GM21360 (cell line): Measurements from ENCODE around the gene ORAI3.

Source experiments
- ATAC-seq: cut with Tn5 transposase; IDR thresholded peaks from one replicate; pipeline ENCODE4 v1.9.1; 2021; ENCODE audit warnings: mild to moderate bottlenecking, moderate library complexity; ENCODE audit not compliant: unreplicated experiment

The ORAI3 gene

GRCh38 chr16:30946671-30947540 lies 2.0 kb upstream of the ORAI3 start:
- ATAC-seq = no peak

- ATAC-seq = no peak
Measured at GRCh38 chr16:30947541-30947858, 1.4 kb upstream of the ORAI3 start.

DNA sequence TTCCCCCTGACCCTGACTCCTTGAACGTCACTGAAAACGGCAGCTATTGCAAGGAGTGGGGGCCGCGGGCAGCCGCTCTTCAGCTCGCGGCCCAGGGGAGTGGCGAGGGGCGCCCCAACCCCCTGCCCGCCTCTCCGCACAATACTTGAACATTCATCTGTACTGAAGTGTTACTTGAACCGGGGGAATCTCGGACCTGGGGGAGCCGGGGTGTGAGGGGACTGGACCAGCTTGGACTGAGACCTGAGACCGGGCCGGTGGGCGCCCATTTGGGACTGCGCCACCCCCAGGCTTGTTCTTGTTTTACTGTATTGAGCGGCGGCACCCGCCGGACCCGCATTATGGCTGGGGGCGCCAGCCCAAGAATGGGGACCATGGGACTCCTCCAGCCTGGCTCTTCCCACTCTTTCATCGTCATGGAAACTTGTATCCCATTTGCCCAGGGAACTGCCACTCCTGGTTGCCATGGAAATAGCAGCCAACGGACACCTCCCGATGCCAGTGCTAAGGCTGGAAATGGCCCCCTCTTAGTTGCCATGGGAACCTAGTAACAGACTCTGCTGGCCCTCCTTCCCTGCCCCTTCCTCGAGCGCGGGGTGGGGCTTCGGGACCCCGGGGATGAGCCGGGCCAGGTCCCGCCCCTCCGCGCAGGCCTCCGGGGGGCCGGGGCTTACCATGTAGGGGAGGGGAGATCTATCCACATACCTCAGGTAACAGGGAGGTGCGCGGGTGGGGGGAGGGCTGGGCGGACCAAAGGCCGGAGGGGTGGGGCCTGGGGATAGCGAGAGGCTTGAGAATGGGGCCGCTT lies 805 bp upstream of the ORAI3 start:
- ATAC-seq = peak; percentile 10

DNA sequence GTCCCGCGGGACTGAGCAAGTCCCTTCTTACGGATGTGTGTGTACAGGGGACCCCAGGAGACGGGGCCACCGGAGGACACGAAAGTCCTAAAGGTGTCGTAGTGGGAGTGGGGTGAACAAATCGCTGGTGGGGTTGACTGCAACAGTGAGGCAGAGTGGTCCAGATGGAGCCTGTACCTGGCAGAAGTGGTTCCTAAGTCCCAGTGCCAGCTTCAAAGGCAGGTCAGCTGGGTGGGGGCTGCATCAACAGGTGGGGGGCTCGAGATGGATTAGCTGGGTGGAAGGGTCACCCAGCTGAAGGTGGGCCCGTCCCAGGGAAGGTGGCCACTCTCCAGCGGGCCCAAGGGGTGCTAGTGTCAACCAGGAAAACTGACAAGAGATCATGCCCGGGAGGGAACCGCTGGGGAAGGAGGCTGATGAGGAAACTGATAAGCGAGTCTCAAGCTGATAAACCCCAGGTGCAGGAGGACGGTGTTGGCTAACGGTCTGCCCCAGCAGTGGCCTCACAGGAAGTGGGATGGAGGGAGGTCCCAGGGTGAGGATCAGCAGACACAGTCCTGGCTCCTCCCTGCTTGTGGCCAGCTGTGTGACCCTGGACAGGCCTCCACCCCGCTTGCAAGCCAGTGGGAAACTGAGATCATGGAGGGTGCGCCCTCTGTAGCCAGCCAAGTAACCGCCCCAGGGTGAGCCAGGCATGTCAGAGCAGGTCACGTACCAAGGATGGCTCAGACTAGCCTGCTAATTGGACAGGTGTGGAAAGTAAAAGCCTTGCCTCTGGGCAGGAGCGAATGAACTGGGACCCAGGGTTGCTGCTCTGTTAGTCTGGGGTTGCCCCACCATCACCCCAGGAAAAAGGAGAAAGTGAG lies 1.0 kb downstream of the ORAI3 start:
- peak; percentile 24 for ATAC-seq

DNA sequence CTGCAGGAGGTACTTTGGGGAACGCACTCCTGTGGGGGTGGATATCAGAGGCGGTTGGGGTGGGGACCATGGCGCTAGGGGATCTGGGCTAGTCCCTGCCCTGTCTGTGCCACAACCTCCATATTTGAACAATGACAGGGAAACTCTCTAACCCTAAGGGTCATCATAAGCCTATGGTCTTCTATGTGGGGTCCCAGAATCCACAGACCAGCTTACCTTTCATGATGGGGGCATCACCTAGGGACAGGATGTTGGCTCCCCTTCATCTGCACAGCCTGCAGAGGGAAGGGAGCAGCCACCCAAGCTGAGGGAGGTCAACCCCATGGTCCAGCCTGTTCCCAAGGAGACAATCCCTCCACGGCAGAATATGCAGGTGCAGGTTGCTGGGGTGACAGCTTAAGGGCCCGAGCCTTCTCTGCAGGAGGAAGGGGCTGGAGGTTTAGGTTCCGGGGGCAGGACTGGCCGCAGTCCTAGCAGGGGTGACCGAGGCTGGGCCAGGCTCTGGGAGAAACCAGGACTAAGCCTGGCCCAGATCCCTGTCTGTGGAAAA lies 1.7 kb downstream of the ORAI3 start:
- no peak for ATAC-seq

DNA sequence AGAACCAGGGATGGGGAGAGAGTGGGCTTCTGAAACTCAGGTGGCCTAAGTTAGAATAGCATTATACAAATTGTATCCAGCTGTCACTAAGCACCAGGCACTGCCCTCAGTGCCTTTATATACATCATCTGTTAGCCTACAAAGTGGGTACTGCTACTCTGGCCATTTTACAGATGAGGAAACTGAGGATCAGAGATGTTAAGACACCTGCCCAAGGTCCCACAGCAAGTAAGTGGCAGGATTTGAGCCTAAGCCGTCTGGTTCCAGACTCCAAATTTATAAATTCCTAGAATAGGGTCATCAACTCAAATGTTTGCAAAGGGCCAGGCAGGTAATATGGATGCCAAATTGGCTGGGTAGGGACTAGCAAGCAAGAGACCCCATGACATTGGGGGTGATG lies 2.3 kb downstream of the ORAI3 start:
- ATAC-seq = no peak

DNA sequence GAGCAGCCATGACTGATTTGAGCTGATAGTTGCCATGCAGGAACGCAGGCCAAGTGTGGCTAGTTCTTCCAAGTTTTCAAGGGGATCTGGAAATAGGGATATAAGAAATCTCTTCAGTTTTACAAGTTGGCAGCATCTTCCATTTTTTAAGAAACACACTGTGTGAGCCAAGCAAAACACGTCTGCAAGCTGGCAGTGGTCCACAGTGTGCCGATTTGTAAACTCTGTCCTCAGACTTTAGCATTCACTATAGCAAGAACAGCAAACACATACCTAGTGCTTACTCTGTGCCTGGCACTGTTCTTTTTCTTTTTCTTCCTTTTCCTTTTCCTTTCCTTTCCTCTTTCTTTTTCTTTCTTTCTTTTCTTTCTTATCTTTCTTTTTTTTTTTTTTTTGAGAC lies 2.9 kb downstream of the ORAI3 start:
- no peak for ATAC-seq

DNA sequence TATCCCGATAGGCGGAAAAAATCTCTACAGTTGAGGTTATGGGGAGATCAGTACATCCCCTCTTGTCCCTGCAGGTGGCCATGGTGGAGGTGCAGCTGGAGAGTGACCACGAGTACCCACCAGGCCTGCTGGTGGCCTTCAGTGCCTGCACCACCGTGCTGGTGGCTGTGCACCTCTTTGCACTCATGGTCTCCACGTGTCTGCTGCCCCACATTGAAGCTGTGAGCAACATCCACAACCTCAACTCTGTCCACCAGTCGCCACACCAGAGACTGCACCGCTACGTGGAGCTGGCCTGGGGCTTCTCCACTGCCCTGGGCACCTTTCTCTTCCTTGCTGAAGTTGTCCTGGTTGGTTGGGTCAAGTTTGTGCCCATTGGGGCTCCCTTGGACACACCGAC lies 4.2 kb downstream of the ORAI3 start:
- ATAC-seq = no peak

GRCh38 chr16:30953511-30954124 lies 4.8 kb downstream of the ORAI3 start:
- no peak for ATAC-seq

DNA sequence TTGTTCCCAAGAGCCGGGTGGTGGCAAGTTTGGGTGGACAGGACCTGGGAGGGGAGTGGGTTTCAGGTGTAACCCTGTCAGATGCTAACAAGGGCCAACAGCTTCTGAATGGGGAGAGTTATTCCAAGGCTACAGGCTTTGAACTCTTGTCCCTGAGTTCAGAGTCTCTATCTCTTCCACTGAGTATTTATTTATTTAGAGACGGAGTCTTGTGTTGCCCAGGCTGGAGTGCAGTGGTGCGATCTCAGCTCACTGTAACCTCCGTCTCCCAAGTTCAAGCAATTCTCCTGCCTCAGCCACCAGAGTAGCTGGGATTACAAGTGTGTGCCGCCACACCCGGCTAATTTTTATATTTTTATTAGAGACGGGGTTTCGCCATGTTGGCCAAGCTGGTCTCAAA lies 6.1 kb downstream of the ORAI3 start:
- ATAC-seq = no peak

DNA sequence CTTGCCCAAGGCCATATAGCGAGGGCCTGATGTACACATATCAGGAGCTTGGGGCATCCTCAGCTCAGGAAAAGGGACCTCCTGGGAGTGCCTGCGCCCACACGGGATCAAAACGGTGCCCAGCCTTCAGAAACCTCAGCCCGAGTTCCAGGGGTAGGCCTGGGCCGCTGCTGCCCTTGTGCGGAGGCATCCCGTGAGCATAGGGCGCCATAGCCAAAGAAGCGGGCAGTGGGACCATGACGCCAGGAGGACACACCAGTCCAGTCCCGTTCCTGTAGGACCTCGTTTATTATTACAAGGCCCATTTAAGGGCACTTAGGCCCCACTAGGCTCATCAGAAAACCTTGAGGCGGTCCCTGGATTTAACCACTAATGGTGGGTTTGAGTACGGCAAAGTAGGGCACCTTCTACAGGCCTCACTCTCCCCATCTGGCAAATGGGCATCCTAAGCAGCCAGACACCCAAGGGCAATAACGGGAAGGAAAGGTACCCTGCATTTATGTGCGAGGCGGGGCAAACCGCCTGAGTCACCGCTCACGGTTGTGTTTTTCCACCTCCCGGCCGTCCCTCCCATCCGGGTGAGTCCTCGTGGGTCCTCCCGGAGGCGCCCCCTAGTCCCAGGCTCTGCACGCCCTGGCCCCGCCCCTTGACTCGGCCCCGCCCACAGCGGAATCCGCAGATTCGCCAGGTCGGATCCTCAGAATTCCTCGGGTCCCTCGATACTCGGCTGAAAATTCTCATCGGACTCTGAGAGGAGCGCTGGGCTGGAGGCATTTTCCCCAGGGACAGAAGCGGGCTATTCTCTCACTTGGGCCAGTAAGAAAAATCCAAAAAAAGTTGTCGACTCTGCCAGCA lies 8.0 kb downstream of the ORAI3 start:
- ATAC-seq = peak; percentile 36

- peak; percentile 58 for ATAC-seq
Measured at GRCh38 chr16:30957456-30958174, 8.7 kb downstream of the ORAI3 start, which contains the start of gene SETD1A. TSS of gene SETD1A (plus strand) at chr16:30957754. CDS start at chr16:30958732, 978 bp downstream.

DNA sequence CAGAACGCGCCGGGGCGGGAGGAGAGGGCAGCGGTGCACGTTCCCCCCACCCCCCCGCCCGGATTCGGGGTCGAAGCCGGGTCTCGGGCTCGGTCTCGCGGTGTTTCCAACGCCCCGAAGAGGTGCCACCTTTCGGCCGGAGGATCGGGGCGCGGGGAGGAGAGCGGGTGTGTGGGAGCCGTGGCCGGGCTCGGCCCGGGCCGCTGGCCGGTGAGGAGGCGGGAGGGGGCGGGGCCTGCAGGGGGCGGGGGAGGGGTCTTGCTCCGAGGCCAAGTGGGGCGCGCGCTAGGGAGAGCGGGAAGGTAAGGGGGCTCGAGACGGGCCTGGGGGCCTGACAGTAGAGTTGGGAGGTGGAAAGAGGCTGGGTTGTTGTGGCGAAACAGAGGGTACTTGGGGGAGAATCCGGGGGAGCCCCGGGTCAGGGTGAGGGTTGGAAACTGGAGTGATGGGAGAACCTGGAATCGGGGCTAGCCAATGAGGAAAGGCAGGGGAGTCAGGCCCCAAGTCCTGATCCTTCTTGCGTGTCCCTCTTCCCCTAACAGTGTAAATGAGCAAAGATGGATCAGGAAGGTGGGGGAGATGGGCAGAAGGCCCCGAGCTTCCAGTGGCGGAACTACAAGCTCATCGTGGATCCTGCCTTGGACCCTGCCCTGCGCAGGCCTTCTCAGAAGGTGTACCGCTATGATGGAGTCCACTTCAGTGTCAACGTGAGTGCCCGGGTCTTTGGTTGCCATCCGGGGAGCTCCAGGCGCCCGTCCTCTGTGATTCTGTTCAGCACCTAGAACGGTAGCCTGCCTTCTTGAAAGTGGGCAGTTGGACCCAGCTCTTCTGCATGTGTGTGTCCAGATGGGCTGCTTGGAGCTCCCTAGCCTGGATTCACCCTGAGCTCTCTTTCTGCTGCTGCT lies 9.6 kb downstream of the ORAI3 start:
- peak; percentile 34 for ATAC-seq

DNA sequence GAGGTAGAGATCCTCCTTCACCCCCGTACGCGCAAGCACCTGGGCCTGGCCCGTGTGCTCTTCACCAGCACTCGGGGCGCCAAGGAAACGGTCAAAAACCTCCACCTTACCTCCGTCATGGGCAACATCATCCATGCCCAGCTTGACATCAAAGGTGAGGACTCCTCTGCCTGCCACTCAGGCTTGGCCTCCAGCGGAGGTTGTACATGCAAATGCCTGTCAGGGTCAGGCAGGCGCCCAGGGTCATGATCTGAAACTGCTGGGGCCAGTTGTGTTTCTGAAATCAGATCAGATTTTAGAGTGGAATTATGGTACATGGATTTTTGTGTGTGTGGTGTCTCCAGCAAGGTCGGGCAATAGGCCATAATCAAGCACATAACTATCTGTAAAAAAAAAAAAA lies 12.5 kb downstream of the ORAI3 start:
- ATAC-seq = no peak

DNA sequence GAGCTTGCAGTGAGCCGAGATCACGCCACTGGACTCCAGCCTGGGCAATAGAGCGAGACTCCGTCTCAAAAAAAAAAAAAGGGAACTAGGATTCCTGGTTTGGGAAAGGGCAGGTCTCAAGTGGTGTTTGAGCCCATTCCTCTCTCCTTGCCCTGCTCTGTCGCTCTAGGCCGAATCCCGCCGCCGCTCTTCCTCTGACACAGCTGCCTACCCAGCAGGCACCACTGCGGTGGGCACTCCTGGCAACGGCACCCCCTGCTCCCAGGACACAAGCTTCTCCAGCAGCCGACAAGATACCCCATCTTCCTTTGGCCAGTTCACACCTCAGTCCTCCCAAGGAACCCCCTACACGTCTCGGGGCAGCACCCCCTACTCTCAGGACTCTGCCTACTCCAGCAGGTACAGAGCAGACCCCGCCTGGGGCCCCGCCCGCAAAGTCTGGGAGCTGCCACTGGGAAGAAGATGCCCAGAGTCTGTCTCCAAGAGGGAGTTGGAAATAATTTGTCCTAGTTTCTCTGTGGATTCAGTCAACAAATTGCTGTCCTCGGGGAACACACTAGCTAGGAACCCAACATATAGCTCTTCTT lies 15.2 kb downstream of the ORAI3 start:
- ATAC-seq = no peak

DNA sequence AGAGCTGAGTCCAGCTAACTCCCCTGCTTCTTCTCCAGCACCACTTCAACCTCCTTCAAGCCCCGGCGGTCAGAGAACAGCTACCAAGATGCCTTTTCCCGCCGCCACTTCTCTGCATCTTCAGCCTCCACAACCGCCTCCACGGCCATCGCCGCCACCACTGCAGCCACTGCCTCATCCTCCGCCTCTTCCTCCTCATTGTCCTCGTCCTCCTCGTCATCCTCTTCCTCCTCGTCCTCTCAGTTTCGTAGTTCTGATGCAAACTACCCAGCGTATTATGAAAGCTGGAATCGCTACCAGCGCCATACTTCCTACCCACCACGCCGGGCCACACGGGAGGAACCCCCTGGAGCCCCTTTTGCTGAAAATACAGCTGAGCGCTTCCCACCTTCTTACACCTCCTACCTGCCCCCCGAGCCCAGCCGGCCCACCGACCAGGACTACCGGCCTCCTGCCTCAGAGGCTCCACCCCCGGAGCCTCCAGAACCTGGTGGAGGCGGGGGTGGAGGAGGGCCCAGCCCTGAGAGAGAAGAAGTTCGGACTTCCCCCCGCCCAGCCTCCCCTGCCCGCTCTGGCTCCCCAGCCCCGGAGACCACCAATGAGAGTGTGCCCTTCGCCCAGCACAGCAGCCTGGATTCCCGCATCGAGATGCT lies 15.8 kb downstream of the ORAI3 start:
- ATAC-seq = no peak

- ATAC-seq = no peak
Measured at GRCh38 chr16:30965436-30965835, 16.6 kb downstream of the ORAI3 start.
